ENCODE data around the gene PNPO. TPM values are rescaled to one million over a fixed set of nuclear protein-coding genes. Genes with fewer than 3 reads are reported as not detected.
A peak's percentile ranks its signal among the peaks of the same experiment; 100 is the strongest.
"Not testable (repeated sequence)": the region's sequence is repeated elsewhere in the genome, so short reads cannot be mapped to it uniquely, and the experiment has no call there.

The PNPO gene
- polyA plus RNA-seq, 1 of the 3 experiments (the other 2 are of a cell fraction) = 26.1 TPM

DNA sequence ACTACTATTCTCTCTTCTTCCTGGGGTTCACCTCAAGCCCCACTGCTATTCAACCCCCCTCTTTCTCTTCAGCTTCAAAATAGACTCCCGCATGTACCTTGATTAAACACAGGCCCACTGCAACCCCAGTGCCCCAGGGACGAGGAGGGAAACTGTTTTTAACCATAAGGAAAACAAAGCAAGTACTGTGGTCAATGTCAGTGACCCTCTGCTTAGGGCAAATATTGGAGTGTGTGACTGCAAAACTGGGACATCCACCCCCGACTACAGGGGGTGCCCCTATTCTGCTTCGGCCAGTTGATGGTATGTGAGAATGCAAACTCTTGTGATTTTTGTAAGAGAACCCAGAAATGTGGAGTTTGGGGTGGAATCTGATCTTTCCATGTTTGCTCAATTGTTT lies 9.5 kb upstream of the PNPO start:
- ChIA-PET POLR2A (no interaction called here), CTCF (interaction anchor here (1.1 to 40.5 kb wide), 3 partner anchors 10 to 86 kb away, joined by 5 to 1216 read pairs (median 13); partner anchors contain the start of genes CDK5RAP3, PNPO and PRR15L)
- Histone ChIP-seq H3K4me1 (ENCODE audit: control insufficient read depth in 1 of 2, insufficient read depth in 2 of 2, low read depth in 1 of 2, low read length in 1 of 2) (peaks cover 0 to 4% of the 10 kb centered on the region in 2 experiments; a peak in 1 of 4 replicates), H3K4me3 (ENCODE audit: low read depth in 2 of 2, low read length in 1 of 2) (no peak overlapping the region), H3K9me3 (no peaks in the 10 kb centered on the region), H3K4me2 (no peak overlapping the region), H3K36me3 (replicated peaks in 1 of 2; ENCODE audit: control insufficient read depth in 1 of 2, insufficient read depth in 2 of 2, low read length in 1 of 2) (peaks cover 7 to 14% of the 10 kb centered on the region in 2 experiments), H3K9ac (no peak overlapping the region), H3K27ac (ENCODE audit: low read depth in 2 of 2, low read length in 1 of 2) (no peak overlapping the region), H3K79me2 (ENCODE audit: insufficient read depth) (no peaks in the 10 kb centered on the region), H3F3A (replicated peaks; ENCODE audit: insufficient read depth) (no peaks in the 10 kb centered on the region), H3K9me2 (no peaks in the 10 kb centered on the region), H4K20me1 (ENCODE audit: insufficient read depth) (no peaks in the 10 kb centered on the region), H3K27me3 (ENCODE audit: insufficient read depth) (no peaks in the 10 kb centered on the region), H2AFZ (ENCODE audit: low read depth) (no peak overlapping the region)
- no peak for DNase-seq
- WGBS (ENCODE audit: low lambda C conversion rate) = 85% methylated on average over 4 of the region's 4 CpGs
- TF ChIP-seq, protein P1, sequence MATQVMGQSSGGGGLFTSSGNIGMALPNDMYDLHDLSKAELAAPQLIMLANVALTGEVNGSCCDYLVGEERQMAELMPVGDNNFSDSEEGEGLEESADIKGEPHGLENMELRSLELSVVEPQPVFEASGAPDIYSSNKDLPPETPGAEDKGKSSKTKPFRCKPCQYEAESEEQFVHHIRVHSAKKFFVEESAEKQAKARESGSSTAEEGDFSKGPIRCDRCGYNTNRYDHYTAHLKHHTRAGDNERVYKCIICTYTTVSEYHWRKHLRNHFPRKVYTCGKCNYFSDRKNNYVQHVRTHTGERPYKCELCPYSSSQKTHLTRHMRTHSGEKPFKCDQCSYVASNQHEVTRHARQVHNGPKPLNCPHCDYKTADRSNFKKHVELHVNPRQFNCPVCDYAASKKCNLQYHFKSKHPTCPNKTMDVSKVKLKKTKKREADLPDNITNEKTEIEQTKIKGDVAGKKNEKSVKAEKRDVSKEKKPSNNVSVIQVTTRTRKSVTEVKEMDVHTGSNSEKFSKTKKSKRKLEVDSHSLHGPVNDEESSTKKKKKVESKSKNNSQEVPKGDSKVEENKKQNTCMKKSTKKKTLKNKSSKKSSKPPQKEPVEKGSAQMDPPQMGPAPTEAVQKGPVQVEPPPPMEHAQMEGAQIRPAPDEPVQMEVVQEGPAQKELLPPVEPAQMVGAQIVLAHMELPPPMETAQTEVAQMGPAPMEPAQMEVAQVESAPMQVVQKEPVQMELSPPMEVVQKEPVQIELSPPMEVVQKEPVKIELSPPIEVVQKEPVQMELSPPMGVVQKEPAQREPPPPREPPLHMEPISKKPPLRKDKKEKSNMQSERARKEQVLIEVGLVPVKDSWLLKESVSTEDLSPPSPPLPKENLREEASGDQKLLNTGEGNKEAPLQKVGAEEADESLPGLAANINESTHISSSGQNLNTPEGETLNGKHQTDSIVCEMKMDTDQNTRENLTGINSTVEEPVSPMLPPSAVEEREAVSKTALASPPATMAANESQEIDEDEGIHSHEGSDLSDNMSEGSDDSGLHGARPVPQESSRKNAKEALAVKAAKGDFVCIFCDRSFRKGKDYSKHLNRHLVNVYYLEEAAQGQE (IDR thresholded peaks at IDR 0.05; ENCODE audit: low read depth, low read length) = no peak
- no peak for TF ChIP-seq MEF2A (IDR thresholded peaks at IDR 0.05; ENCODE audit: borderline replicate concordance, low read depth)
- TF ChIP-seq RFX5 (IDR thresholded peaks at IDR 0.05; ENCODE audit: low read length) = no peak
- no peak for TF ChIP-seq GATA2 (CRISPR knock-in tag; IDR thresholded peaks at IDR 0.05)
- TF ChIP-seq SIN3A (IDR thresholded peaks at IDR 0.05; ENCODE audit: borderline replicate concordance, low read depth, low read length) = no peak
- no peak for TF ChIP-seq FOXJ3 (CRISPR knock-in tag; IDR thresholded peaks at IDR 0.05)
- TF ChIP-seq, protein P2, sequence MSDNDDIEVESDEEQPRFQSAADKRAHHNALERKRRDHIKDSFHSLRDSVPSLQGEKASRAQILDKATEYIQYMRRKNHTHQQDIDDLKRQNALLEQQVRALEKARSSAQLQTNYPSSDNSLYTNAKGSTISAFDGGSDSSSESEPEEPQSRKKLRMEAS (IDR thresholded peaks at IDR 0.05; ENCODE audit: low read depth) = no peak
- no peak for TF ChIP-seq FOSL2 (IDR thresholded peaks at IDR 0.05; ENCODE audit: borderline replicate concordance, low read depth)

DNA sequence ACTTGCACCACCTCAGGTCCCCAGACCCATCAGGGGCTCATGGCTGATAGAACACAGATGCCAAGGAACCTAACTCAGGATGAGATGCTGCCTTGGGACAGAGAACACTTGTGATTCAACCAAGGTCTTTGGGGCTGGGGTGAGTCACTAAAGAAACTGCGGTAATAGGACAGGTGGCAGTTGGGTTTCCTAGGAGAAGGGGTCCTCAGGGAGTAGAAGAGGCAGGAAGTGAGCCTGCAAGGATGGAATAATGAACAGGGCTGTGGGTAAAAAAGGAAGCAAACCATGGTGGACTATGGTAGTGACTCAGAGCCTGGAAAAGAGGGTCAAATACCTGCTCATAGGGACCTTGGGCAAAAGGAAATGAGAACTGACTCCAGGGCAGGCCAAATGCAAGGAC lies 6.5 kb upstream of the PNPO start:
- H3K36me3 ChIP-seq (replicated peaks in 1 of 2; ENCODE audit: control insufficient read depth in 1 of 2, insufficient read depth in 2 of 2, low read length in 1 of 2) = peaks cover 0 to 1% of the 10 kb centered on the region in 2 experiments
- H3K4me1 ChIP-seq (ENCODE audit: control insufficient read depth in 1 of 2, insufficient read depth in 2 of 2, low read depth in 1 of 2, low read length in 1 of 2) = peaks cover 0 to 4% of the 10 kb centered on the region in 2 experiments; a peak in 1 of 4 replicates
- H3K9me2 ChIP-seq = no peaks in the 10 kb centered on the region
- H3K27me3 ChIP-seq (ENCODE audit: insufficient read depth) = no peaks in the 10 kb centered on the region
- no peaks in the 10 kb centered on the region for H4K20me1 ChIP-seq (ENCODE audit: insufficient read depth)
- 75% methylated on average over 1 of the region's 1 CpG for WGBS (ENCODE audit: low lambda C conversion rate)
- peak; percentile 6; the same call in 1 of the 2 replicates for TF ChIP-seq TCF12 (IDR thresholded peaks at IDR 0.05)
- no peak for TF ChIP-seq JUND (IDR thresholded peaks at IDR 0.05)
- H3K4me3 ChIP-seq (ENCODE audit: low read depth in 2 of 2, low read length in 1 of 2) = no peak overlapping the region
- no peak overlapping the region for H3K27ac ChIP-seq (ENCODE audit: low read depth in 2 of 2, low read length in 1 of 2)
- no peaks in the 10 kb centered on the region for H3K79me2 ChIP-seq (ENCODE audit: insufficient read depth)
- no peak overlapping the region for H3K4me2 ChIP-seq
- POLR2A ChIA-PET = no interaction called here
- CTCF ChIA-PET = interaction anchor here (1.1 to 40.5 kb wide), 2 partner anchors 22 to 92 kb away, joined by 4 to 1216 read pairs; partner anchors contain the start of genes CDK5RAP3, PNPO and PRR15L
- H3K9ac ChIP-seq = no peak overlapping the region
- no peak overlapping the region for H2AFZ ChIP-seq (ENCODE audit: low read depth)
- no peak for DNase-seq
- no peaks in the 10 kb centered on the region for H3F3A ChIP-seq (replicated peaks; ENCODE audit: insufficient read depth)
- H3K9me3 ChIP-seq = no peaks in the 10 kb centered on the region

DNA sequence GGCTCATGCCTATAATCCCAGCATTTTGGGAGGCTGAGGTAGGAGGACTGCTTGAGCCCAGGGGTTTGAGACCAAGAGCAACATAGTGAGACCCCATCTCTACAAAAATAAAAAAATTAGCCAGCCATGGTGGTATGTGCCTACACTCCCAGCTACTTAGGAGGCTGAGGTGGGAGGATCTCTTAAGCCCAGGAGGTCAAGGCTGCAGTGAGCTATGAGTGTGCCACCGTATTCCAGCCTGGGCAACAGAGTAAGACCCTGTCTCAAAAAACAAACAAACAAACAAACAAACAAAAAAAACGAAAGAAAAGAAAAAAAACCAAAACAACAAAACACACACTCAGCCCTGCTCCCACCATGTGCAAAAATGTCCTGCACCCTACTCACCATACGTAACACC lies 5.9 kb upstream of the PNPO start:
- H3K79me2 ChIP-seq (ENCODE audit: insufficient read depth); H3F3A ChIP-seq (replicated peaks; ENCODE audit: insufficient read depth); H3K4me3 ChIP-seq (ENCODE audit: low read depth in 2 of 2, low read length in 1 of 2); DNase-seq; H3K4me2 ChIP-seq; H3K4me1 ChIP-seq (ENCODE audit: control insufficient read depth in 1 of 2, insufficient read depth in 2 of 2, low read depth in 1 of 2, low read length in 1 of 2); H3K9ac ChIP-seq; H3K9me3 ChIP-seq; H3K27me3 ChIP-seq (ENCODE audit: insufficient read depth); POLR2A ChIA-PET; H4K20me1 ChIP-seq (ENCODE audit: insufficient read depth); H3K27ac ChIP-seq (ENCODE audit: low read depth in 2 of 2, low read length in 1 of 2); H3K36me3 ChIP-seq (replicated peaks in 1 of 2; ENCODE audit: control insufficient read depth in 1 of 2, insufficient read depth in 2 of 2, low read length in 1 of 2); H2AFZ ChIP-seq (ENCODE audit: low read depth); H3K9me2 ChIP-seq: not testable (repeated sequence)
- 72% methylated on average over 3 of the region's 3 CpGs for WGBS (ENCODE audit: low lambda C conversion rate)
- CTCF ChIA-PET = interaction anchor here (1.1 to 41.6 kb wide), 4 partner anchors 3 to 91 kb away, joined by 3 to 1216 read pairs (median 610); partner anchors contain the start of genes CDK5RAP3, PNPO and PRR15L
